GM15510 (cell line): ENCODE results near the gene POC1A.

Experiments used
- POLR2A ChIP-seq: IDR thresholded peaks from 3 replicates; pipeline ENCODE4 v1.6.1; 2011; ENCODE audit warnings: borderline replicate concordance; ENCODE audit not compliant: insufficient read length; ENCODE audit errors: extremely low read depth

POC1A gene

DNA sequence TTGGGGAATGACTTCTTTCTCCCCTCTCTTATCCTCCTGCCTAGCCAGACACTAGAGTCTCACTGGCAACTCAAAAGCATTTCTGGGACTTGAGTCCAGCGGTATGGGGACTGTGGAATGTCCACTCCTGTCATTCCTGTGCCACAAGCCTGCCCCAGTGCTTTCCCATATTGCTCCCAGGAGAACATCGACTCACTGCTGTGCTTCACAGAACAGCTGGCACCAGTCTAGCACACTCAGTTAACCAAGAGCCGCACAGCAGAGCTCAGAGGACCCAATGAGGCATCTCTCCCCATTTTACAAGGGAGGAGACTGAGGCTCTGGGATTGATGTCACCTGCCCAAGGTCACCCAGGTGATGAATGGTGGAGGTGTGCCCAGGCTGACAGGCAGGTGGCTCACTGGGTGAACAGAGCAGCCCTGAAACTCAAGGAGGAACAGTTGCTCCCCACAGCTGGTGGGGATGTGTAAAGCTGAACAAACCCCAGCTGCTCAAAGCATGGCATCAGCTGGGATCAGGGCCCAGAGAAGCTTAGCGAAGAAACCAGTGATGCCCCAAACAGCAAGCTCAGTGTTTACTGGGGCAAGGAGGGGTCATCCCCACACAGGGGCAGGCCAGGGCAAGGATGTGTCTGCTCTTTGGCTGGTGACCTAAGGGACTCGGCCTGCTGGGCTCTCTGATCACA is 62.5 kb downstream of the POC1A start:
- no peak for TF ChIP-seq POLR2A

DNA sequence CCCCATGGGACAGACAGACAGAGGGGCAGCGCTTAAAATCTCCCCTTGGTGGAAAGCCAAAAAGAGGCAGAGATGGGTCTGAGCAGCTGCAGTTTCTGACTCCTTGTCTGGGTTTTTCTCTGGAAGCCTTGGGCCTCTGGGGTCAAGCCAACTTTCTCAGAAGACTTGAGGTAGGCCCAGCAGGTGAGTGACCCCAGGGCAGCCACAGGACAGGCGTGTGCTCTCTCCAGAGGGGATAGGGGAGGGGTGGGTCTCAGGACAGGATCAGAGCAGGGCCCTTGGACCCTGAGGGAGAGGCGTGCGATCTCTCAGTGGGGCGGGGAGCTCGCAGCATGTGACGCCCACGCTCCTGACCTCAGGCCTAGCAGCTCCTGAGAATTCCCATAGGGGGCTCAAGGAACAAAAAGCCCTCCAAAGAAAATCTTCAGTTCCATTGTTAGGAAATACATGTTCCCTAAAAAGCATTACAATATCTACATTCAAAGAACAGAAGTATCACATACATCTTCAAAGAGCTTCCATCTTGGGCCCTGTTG is 63.2 kb downstream of the POC1A start:
- no peak for TF ChIP-seq POLR2A

DNA sequence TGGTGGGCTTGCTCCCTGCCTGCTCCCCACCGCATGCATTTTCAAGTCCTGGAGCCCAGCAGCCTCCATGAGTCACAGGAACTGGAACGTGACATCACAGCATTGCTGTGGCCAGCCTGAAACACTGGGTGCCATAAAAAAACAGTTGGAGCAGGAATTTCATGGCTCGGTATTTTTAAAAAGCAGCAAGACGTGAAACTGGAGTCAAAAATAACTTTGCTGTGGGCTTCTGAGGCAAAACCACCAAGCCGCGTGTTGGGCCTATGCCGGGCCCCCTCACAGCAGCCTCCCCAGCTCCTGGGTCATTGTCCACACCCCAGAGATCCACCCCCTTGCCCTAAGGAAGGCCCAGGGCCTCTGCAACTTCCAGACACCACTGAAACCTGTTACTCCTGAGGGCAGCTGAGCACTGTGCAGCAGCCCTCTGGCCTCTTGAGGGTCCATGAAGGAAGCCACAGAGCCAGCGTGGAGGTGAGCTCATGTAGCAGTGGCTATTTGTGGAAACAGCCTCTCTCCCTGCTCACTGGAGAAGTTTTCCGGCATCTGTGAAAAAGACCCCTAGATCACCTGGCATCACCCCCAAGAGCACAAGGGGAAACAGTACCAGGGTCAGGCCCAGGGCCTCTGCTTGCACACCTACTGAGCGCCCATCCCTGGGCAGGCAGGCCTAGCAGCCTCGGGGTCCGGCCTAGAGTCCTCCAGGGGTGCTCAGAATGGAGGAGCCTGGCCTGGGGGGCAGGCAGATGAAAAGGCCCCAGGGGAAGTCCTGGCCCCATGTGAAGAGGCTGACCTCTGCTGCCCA is 63.9 kb downstream of the POC1A start:
- TF ChIP-seq POLR2A: no peak

DNA sequence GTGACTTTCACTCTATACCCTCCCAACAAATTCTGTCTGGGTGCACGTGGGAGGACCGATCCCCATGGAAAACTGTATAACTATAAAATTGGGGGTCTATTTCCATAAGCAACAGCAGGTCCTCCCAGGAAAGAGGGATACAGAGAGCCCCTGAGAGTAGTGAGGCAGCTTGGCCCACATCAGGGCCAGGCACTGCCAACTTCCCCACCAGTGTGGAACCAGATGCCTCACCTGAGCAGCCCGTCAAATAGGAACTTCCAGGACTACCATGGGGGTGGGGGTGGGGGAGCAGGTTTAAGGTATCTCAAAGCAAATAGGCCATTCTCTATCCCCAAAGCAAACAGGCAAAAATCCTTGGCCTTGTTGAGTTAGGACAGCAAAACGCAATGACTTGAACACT is 64.5 kb downstream of the POC1A start:
- TF ChIP-seq POLR2A: no peak

DNA sequence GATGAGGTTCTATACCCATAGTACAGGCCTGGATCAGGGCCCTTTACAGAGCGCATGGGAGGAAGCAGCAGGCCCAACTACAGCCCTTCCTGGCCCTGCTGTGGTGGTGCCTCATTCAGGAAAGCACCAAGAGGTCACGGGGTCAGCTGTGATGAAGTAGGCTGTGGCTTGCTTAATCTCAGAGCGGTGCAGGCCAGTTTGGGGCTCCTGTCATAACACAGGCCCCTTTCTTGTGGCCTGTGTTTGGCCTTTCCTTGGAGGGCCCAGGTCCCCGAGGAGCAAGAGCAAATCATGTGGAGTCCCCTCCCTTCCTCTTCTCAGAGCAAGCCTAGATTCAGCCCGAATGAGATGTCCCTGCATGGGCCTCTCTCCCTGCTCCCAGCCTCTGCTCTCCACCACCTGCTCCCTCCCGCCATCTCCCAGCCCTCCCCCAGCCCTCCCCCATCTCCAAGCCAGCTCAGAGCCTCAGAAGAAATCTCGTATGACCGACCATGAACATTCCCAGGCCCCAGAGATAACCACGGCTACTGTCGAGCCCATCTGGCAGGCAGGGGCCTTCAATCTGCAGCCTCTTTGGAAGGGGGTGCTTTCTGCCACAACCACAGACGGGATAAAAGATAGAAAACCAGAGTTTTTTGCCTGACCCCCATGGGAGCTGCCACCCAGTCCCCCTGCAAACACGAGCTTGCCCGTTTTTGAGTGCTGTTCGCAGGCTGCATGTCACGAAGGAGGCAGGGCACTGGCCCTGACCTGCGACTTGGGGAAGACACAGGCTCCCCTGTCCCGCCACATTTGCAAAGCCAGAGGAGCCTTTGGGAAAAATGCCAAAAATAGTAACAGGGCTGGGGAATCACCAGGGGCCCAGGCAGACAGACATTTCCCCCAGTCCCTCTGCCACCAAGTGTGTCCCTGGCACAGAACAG is 65.5 kb downstream of the POC1A start:
- no peak for TF ChIP-seq POLR2A

DNA sequence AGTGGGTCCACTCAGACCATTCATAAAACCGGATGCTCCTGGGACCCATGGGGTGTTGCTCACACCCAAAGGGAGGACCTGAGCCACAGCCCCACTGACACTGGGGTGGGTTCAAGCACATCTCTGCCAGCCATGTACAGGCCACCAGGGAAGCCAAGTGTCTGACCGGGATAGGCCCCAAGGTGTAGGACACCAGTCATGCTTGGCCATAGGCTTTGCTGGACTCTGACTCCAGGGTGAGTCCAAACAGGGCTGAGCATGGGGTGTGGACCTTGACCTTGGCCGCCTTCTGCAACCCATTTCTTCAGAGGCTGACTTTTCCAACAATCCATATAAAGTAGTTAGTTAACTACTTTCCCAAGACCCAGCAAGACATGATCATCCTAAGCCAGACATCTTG is 66.5 kb downstream of the POC1A start:
- no peak for TF ChIP-seq POLR2A

DNA sequence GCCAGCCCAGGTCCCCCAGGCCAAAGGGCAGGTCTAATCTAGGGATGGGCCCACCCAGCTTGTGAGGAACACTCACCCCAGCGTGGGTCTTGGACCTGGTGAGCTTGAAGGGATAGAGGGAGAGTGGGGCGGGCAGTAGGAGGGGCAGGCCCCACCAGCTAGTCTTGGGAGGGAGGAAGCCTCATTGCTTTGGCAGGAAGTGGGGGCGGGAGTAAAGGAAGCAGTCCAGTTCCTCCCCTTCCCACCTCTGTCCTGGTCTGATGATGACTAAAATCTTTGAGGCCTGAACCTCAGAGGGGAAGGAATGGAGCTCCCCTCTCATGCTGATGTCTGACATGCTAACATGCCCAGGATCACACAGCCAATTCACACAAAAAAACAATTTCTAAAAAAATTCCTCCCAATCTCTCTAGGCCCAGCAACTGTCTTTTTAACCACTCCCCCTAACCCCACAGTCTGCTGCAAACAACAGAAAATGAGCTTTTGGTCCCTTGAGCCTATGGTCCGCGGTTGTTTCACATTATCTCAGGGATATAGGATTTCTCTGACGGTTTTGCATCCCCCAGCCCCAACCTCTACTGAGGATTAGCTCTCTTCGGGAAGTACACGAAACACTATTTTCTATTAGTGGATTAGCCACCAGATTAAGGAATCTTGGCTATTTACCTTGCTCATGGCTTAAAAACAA is 67.1 kb downstream of the POC1A start:
- no peak for TF ChIP-seq POLR2A

DNA sequence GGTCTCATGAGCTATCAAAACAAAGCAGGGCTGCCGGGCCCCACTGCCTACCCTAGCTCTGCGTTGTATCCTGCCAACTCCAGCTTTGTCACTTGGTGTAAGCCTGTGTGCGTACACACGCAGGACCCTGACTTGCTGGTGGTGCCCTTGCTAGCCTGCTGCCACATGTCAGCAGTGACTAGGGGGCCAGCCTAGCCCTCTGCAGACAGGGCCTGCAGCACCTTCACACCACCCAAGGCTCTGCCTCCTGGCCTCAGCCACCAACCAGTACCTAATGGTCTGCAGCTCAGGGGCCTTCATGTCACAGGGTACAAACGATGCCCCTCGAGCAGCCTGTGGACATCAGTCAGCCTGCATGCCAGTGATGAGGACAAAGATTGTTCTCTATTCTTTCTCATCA is 67.8 kb downstream of the POC1A start:
- no peak for TF ChIP-seq POLR2A

DNA sequence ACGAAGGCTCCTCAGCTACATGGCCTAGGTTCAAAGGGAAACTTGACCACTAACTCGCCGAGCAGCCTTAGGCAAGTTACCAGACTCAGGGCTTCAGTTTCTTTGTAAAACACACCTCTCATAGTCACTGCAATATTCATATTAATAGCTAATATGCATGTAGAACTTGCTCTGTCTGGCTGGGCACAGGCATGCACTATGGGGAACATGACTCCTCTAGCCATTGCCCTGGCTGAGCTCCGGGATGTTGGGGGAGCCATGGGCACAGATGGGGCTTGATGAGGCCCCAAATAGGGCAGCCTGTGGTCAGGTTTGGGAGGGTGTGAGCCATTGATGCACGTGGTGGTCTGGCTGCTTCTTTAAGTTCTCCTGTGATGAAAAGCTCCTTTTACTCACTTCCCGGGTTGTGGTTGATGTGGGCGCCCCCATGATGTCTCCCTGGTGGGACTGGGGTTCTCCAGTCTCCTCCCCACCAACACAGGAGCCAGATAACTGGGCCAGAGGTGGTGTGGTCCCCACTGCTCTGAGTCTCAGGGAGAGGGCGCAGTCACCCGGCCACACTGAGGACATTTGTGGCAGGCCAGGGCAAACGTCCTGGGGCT is 68.4 kb downstream of the POC1A start:
- TF ChIP-seq POLR2A: no peak

DNA sequence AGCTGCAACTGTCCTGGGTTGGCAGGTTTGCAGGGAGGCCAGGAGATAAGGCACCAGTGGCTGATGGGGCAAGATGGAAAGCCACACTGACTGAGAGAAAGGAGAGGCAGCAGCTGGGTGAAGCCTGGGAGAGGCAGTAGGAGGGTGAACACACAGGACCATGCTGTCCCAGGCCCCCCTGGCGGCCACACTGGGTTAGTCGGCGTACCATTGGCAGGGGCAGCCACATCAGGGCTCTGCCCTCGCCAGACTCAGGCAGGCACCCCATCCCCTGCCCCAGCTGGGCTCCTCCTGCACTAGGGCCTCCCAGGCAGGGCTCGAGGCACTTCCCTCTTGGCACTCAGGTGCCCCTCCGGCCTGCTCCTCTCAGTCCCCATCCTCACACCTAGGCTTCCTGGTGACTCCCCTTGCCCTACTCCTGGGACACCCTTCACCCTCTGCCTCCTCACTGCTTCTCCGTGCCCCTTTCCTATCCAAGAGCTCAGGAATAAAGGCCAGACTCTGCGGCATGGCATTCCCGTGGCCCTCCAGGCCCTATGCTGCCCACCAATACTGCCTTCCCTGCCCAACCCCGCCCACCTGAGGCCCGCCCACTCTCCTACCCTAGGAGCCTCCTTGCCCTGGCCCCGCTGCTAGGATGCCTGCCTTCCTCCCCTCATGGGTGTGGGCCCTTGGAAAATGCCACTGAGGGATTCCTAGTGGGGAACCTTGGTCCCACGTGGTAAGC is 69.1 kb downstream of the POC1A start:
- no peak for TF ChIP-seq POLR2A

DNA sequence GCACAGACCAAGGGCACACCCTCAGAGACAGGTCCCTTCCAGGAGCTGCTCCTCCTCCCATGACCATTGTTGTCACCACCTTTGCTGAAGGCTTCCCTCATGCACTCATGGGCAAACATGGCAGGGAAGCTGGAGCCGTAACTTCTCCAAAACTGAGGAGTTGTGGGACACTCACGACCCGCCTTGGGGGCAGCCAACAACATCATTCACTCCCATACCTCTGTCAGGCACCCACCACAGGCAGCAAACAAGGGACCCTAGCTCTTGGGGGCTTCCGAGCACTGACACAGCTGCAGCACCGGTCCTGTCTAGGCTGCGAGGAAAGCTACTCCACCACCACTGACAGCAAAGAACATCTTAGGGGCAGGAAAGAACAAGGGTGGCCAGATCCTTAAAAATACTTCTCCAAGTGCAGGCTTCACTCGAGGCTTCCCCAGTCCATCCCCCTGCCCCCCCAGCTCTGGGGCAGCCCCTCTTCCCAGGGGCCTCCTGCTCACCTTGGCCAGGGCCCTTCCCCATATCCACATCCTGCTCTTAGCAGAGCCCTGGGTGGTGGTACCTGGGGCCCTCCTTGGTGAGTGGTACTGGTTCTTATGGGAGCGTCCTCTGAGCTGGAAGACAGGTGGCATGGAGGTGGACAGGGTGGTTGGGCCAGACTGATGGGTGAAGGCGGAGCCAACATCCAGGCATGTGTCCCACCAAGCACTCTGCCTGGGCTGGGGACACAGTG is 69.8 kb downstream of the POC1A start:
- no peak for TF ChIP-seq POLR2A

DNA sequence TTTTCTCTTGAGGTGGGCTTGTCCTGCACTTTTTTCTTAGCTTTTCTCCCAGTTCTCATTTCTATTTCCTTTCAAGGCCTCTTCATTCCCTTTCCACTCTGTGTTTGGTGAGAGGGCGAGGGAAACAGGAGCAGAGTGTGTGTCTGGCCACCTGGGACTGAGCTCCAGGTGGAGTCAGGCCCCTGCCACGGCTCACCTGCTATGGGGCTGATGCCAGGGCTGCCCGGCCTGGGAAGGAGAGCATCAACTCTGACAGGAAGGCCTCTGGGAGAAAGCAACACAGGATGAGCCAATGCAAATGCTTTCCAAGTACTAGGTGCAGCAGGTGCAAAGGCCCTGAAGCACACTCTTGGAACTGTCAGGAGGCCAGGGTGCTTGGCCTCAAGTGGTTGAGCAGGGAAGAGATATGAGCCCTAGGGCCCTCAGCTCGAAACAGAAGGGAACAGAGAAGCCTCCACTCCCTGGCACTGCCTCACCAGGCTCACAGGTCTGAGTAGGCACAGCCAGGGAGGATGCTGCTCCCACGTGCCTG is 70.6 kb downstream of the POC1A start:
- TF ChIP-seq POLR2A: no peak
